CD14-positive monocyte (primary cell): ENCODE results near the gene ANP32A. TPM values are rescaled to one million over a fixed set of nuclear protein-coding genes. Genes with fewer than 3 reads are reported as not detected.

Experiments
- DNase-seq, 3 donors: peaks; one replicate each; pipeline ENCODE4 v3.0.0-alpha.2; 2011 to 2022
- H2AFZ ChIP-seq: 2 replicates; pipeline ENCODE4 v1.6.0; 2012; ENCODE audit warnings: mild to moderate bottlenecking, low read depth, low read length, inconsistent platforms; ENCODE audit not compliant: insufficient read depth, poor library complexity, severe bottlenecking
- H3K27ac ChIP-seq, 2 donors: 1 replicate in 1 of 2; 2 replicates in 1 of 2; pipeline ENCODE4 v1.5.1; 2012 to 2013; ENCODE audit warnings: low read length in 2 of 2, control low read depth in 1 of 2, inconsistent platforms in 1 of 2, low read depth in 1 of 2, mild to moderate bottlenecking in 1 of 2
- H3K27me3 ChIP-seq, 2 donors: one replicate each; pipeline versions ENCODE4 v1.6.0 to v1.6.1; 2011 to 2013; ENCODE audit warnings: low read length in 2 of 2; ENCODE audit not compliant: control insufficient read depth in 2 of 2, insufficient read depth in 2 of 2
- H3K36me3 ChIP-seq, 2 donors: replicated peaks in 1 of 2; 1 replicate in 1 of 2; 2 replicates in 1 of 2; pipeline versions ENCODE4 v1.5.1 to v1.6.1; 2012 to 2013; ENCODE audit warnings: low read length in 2 of 2, control low read depth in 1 of 2, inconsistent platforms in 1 of 2, mild to moderate bottlenecking in 1 of 2; ENCODE audit not compliant: insufficient read depth in 2 of 2, control insufficient read depth in 1 of 2
- H3K4me1 ChIP-seq, 2 donors: 1 replicate in 1 of 2; 2 replicates in 1 of 2; pipeline versions ENCODE4 v1.5.1 to v1.6.1; 2012 to 2013; ENCODE audit warnings: low read length in 2 of 2, control low read depth in 1 of 2, inconsistent platforms in 1 of 2, mild to moderate bottlenecking in 1 of 2, moderate library complexity in 1 of 2; ENCODE audit not compliant: insufficient read depth in 2 of 2, control insufficient read depth in 1 of 2
- H3K4me2 ChIP-seq: replicated peaks from 2 replicates; pipeline ENCODE3; 2012; ENCODE audit warnings: low read length, moderate library complexity, mild to moderate bottlenecking; ENCODE audit not compliant: poor library complexity, severe bottlenecking; ENCODE audit errors: extremely low read depth
- H3K4me3 ChIP-seq, 3 experiments: fragments of 200-600 bp in 1 of 3; sonication (generic) in 1 of 3; replicated peaks in 1 of 3; 1 replicate in 2 of 3; 2 replicates in 1 of 3; pipeline ENCODE4 v1.5.1; 2011 to 2013; ENCODE audit warnings: low read length in 3 of 3, mild to moderate bottlenecking in 3 of 3, control low read depth in 2 of 3, low read depth in 2 of 3, inconsistent platforms in 1 of 3, moderate library complexity in 1 of 3
- H3K79me2 ChIP-seq: 2 replicates; pipeline ENCODE4 v1.6.0; 2012; ENCODE audit warnings: mild to moderate bottlenecking, control low read depth, inconsistent platforms, low read length, moderate library complexity; ENCODE audit not compliant: insufficient read depth
- H3K9ac ChIP-seq: 2 replicates; pipeline ENCODE4 v1.6.0; 2017; ENCODE audit warnings: low read length, mild to moderate bottlenecking; ENCODE audit not compliant: insufficient read depth, poor library complexity, severe bottlenecking
- H3K9me3 ChIP-seq, 2 donors: replicated peaks in 1 of 2; 1 replicate in 1 of 2; 2 replicates in 1 of 2; pipeline versions ENCODE4 v1.5.1 to v1.6.1; 2012 to 2013; ENCODE audit warnings: low read length in 2 of 2, control low read depth in 1 of 2; ENCODE audit not compliant: control insufficient read depth in 1 of 2, insufficient read depth in 1 of 2
- H4K20me1 ChIP-seq: 2 replicates; pipeline ENCODE4 v1.6.0; 2012; ENCODE audit warnings: mild to moderate bottlenecking, low read length, control low read depth, moderate library complexity; ENCODE audit not compliant: insufficient read depth
- H3K27ac Mint-ChIP-seq, 7 donors: one replicate each; pipeline ENCODE4 v1.8.0; 2020; ENCODE audit warnings: mild to moderate bottlenecking in 7 of 7, mixed read lengths in 7 of 7, moderate library complexity in 6 of 7, inconsistent platforms in 2 of 7
- H3K27me3 Mint-ChIP-seq, 3 donors: one replicate each; pipeline ENCODE4 v1.8.0; 2021 to 2022; ENCODE audit warnings: low read depth in 3 of 3, mild to moderate bottlenecking in 3 of 3, mixed read lengths in 3 of 3, moderate library complexity in 3 of 3, inconsistent platforms in 1 of 3
- H3K36me3 Mint-ChIP-seq, 2 donors: one replicate each; pipeline ENCODE4 v1.8.0; 2020; ENCODE audit warnings: mixed read lengths in 2 of 2, inconsistent platforms in 1 of 2, mild to moderate bottlenecking in 1 of 2
- H3K4me1 Mint-ChIP-seq: one replicate; pipeline ENCODE4 v1.8.0; 2020; ENCODE audit warnings: mild to moderate bottlenecking, mixed read lengths
- H3K4me3 Mint-ChIP-seq, 2 donors: one replicate each; pipeline ENCODE4 v1.8.0; 2020; ENCODE audit warnings: mild to moderate bottlenecking in 2 of 2, mixed read lengths in 2 of 2, moderate library complexity in 1 of 2
- H3K9me3 Mint-ChIP-seq, 7 donors: one replicate each; pipeline ENCODE4 v1.8.0; 2020 to 2022; ENCODE audit warnings: mixed read lengths in 7 of 7, mild to moderate bottlenecking in 6 of 7, moderate library complexity in 6 of 7, inconsistent platforms in 2 of 7
- WGBS: methylation state at CpG from one replicate; pipeline ENCODE4 v1.1.5; 2013; ENCODE audit warnings: missing lambda C conversion rate; ENCODE audit not compliant: insufficient coverage; 5-methylcytosine and 5-hydroxymethylcytosine counted together
- intact Hi-C, 2 donors: fragments of 100-400 bp; cut with micrococcal nuclease; formaldehyde crosslinking; loops; one replicate each; pipeline versions ENCODE4 v1.15.0 to v1.15.1; 2023
- polyA plus RNA-seq, 3 donors: library from polyadenylated mRNA; depleted of rRNA in 1 of 3; unstranded in 2 of 3; stranded (reverse) in 1 of 3; fragments of 300-500 nt in 2 of 3; fragments of >200 nt in 1 of 3; fragmentation: Illumina TruSeq in 2 of 3; gene quantifications; 1 replicate in 2 of 3; 2 replicates in 1 of 3; pipeline ENCODE4 v1.2.3, GENCODE V29; 2012 to 2021
- TF ChIP-seq, protein P1 (sequence below): fragments of 200-600 bp; IDR thresholded peaks from one replicate; pipeline ENCODE4 v1.8.0; 2022; ENCODE audit warnings: antibody characterized with exemption, mild to moderate bottlenecking

Gene ANP32A
- polyA plus RNA-seq, 3 donors, result 75.4 to 98.8 (median 86.8) TPM

DNA sequence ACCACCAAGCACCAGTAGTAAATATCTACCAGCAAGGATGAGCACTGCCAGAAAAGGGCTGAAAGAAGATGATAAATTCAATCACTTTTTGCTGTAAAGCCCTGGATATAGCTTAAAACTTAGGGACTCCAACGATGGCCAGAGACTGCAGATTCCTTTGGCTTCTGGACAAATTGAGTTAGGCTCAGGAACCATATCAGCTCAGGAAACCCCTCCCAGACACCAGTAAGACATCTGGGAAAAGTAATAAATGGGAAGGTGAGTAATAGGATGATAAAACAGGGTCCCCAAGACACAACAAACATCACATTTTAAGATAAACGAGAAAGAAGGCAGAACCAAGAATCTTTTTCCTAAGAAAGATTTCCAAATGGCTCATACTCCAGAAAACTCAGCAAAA is 65.0 kb downstream of the ANP32A start:
- H4K20me1 ChIP-seq, result no peaks in the 10 kb centered on the region
- no peaks in the 10 kb centered on the region for H3K9me3 ChIP-seq
- Mint-ChIP-seq H3K36me3 (no peaks in the 10 kb centered on the region), H3K9me3 (no peaks in the 10 kb centered on the region), H3K27me3 (peaks cover 2 to 4% (median 3%) of the 10 kb centered on the region in 3 donors), H3K4me3 (no peak overlapping the region), H3K4me1 (peaks cover 16% of the 10 kb centered on the region), H3K27ac (peak overlapping the region in 2 of 7 donors; percentile 36 to 39)
- H3K27ac ChIP-seq, result no peak overlapping the region
- no peak overlapping the region for H3K9ac ChIP-seq
- H3K36me3 ChIP-seq, result no peaks in the 10 kb centered on the region
- peaks cover 4 to 8% of the 10 kb centered on the region in 2 donors for H3K4me1 ChIP-seq
- H2AFZ ChIP-seq, result no peak overlapping the region
- TF ChIP-seq, protein P1, sequence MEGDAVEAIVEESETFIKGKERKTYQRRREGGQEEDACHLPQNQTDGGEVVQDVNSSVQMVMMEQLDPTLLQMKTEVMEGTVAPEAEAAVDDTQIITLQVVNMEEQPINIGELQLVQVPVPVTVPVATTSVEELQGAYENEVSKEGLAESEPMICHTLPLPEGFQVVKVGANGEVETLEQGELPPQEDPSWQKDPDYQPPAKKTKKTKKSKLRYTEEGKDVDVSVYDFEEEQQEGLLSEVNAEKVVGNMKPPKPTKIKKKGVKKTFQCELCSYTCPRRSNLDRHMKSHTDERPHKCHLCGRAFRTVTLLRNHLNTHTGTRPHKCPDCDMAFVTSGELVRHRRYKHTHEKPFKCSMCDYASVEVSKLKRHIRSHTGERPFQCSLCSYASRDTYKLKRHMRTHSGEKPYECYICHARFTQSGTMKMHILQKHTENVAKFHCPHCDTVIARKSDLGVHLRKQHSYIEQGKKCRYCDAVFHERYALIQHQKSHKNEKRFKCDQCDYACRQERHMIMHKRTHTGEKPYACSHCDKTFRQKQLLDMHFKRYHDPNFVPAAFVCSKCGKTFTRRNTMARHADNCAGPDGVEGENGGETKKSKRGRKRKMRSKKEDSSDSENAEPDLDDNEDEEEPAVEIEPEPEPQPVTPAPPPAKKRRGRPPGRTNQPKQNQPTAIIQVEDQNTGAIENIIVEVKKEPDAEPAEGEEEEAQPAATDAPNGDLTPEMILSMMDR, result no peak
- H3K4me3 ChIP-seq, result no peak overlapping the region
- no peak for DNase-seq
- no peaks in the 10 kb centered on the region for H3K79me2 ChIP-seq
- no peak overlapping the region for H3K4me2 ChIP-seq
- no CpG with 5 or more reads among the region's 2 CpGs for WGBS
- intact Hi-C loops, result no loop called here
- no peaks in the 10 kb centered on the region for H3K27me3 ChIP-seq

DNA sequence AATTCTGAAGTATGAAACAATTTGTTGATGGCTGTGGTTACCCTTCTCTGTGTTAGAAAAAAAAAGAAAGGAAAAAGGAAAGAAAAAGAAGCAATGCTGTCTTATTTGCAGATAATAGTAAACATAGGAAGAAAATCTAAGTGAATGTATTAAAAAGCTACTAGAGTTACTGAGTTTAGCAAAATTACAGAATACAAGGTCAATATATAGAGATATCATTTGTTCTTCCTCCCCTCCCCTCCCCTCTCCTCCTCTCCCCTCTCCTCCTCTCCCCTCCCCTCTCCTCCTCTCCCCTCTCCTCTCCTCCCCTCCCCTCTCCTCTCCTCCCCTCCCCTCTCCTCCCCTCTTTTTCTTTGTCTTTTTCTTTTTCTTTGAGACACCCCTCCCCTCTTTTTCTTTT is 69.1 kb downstream of the ANP32A start:
- Histone ChIP-seq H3K4me3 (no peak overlapping the region), H3K27ac (no peak overlapping the region), H3K9ac (no peak overlapping the region), H3K79me2 (no peaks in the 10 kb centered on the region), H2AFZ (no peak overlapping the region), H3K27me3 (no peaks in the 10 kb centered on the region), H3K36me3 (no peaks in the 10 kb centered on the region), H3K4me1 (peaks cover 4 to 8% of the 10 kb centered on the region in 2 donors), H4K20me1 (no peaks in the 10 kb centered on the region), H3K9me3 (peaks cover 4 to 14% of the 10 kb centered on the region in 2 donors), H3K4me2 (no peak overlapping the region)
- Mint-ChIP-seq H3K4me1 (peaks cover 11% of the 10 kb centered on the region), H3K36me3 (no peaks in the 10 kb centered on the region), H3K27me3 (peaks cover 0 to 5% (median 2%) of the 10 kb centered on the region in 3 donors), H3K4me3 (no peak overlapping the region), H3K9me3 (peaks cover 3 to 18% (median 11%) of the 10 kb centered on the region in 7 donors), H3K27ac (no peak overlapping the region)
- intact Hi-C loops, result no loop called here
- TF ChIP-seq, protein P1, result no peak
- no peak for DNase-seq
